Type B pancreatic cell (in vitro differentiated cells): ENCODE measurements around the gene PARD3. TPM values are rescaled to one million over a fixed set of nuclear protein-coding genes. Genes with fewer than 3 reads are reported as not detected.

Source experiments
- DNase-seq: peaks from one replicate; pipeline ENCODE4 v3.0.0; 2021; ENCODE audit warnings: mixed read lengths; ENCODE audit not compliant: unreplicated experiment; ENCODE audit errors: extremely low spot score
- H3K27ac Mint-ChIP-seq: 2 replicates; pipeline ENCODE4 v1.8.0; 2021; ENCODE audit warnings: mild to moderate bottlenecking, mixed read lengths
- H3K27me3 Mint-ChIP-seq: 2 replicates; pipeline ENCODE4 v1.8.0; 2021; ENCODE audit warnings: mixed read lengths
- H3K36me3 Mint-ChIP-seq: 2 replicates; pipeline ENCODE4 v1.8.0; 2021; ENCODE audit warnings: mixed read lengths
- H3K4me1 Mint-ChIP-seq: one replicate; pipeline ENCODE4 v1.8.0; 2021; ENCODE audit warnings: mixed read lengths; ENCODE audit not compliant: unreplicated experiment
- H3K4me3 Mint-ChIP-seq: 2 replicates; pipeline ENCODE4 v1.8.0; 2021; ENCODE audit warnings: mild to moderate bottlenecking, mixed read lengths
- H3K9me3 Mint-ChIP-seq: 2 replicates; pipeline ENCODE4 v1.8.0; 2021; ENCODE audit warnings: mixed read lengths
- CTCF ChIP-seq: fragments of 200-600 bp; sonication (generic); conservative IDR thresholded peaks from 2 replicates; pipeline ENCODE4 v1.5.0; 2021; ENCODE audit warnings: antibody characterized with exemption, mild to moderate bottlenecking
- total RNA-seq: library from RNA; stranded (reverse); gene quantifications from 2 replicates; pipeline ENCODE4 v1.2.1, GENCODE V29; 2021; ENCODE audit warnings: low replicate concordance

The PARD3 gene
- total RNA-seq, 1 donor from 2014 or later, result 52.3 TPM

DNA sequence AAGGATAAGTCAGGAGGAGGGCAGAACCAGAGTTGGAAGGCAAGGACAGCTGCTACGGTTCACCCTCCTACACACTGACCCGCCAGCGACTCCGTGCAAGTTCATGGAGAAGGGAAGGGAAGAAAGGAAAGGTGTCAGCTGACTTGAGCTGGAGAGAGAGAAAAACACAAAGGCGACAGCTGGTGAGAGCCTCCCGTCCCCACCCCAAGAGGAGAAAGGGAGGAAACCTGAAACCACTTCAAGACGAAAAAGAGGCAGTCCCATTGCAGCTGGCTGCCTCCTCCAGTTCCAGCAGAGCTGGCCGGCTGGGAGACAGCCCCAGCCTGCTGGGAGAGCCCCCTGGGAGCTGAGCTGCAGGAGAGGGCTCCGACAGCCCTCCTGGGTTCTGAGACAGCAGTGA, 75.2 kb downstream of the PARD3 start:
- H3K4me3 Mint-ChIP-seq, result peak overlapping the region; percentile 86
- DNase-seq, result no peak
- H3K36me3 Mint-ChIP-seq, result no peaks in the 10 kb centered on the region
- H3K4me1 Mint-ChIP-seq, result peaks cover 30% of the 10 kb centered on the region
- H3K9me3 Mint-ChIP-seq, result no peaks in the 10 kb centered on the region
- TF ChIP-seq CTCF, result no peak
- peak overlapping the region; percentile 88 for H3K27ac Mint-ChIP-seq
- no peaks in the 10 kb centered on the region for H3K27me3 Mint-ChIP-seq

GRCh38 chr10:34737772-34738169, 77.3 kb downstream of the PARD3 start:
- Mint-ChIP-seq H3K36me3 (no peaks in the 10 kb centered on the region), H3K9me3 (no peaks in the 10 kb centered on the region), H3K27ac (peak overlapping the region; percentile 33), H3K27me3 (no peaks in the 10 kb centered on the region), H3K4me1 (peaks cover 34% of the 10 kb centered on the region), H3K4me3 (no peak overlapping the region)
- no peak for DNase-seq
- no peak for TF ChIP-seq CTCF

DNA sequence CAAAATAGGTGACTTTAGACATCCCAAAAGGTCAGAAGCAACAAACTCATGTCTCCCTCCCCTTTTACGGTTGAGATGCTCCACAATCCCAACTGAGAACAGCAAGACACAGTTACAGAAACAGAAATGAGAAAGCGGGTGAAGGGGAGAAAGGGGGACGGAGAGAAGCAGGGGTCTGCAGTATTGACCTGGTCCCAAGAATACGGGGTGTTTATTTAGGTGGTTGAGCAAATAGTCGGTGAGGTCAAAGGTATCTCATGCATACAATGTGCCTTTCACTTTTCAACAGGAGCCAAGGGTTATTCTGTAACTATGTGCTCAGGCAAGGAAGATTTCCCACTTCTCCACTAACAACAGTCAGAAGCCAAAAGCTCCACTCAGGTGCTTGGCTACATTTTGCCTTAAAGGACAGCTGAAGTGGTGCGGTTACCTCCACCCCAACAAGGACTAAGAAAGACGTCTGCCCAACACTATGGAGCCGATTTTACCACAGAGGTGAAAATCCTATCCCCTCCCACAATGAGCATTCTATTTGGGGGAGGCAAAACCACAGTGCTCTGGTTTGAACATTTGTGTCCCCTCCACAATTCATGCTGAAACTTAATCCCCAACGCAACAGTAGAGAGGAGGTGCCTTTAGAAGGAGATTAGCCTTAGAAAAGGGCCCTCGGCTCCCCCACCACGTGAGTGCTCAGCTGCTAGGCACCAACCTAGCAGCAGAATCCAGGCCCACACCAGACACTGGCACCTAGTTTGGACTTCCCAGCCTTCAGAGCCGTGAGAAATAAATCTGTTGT, 77.9 kb downstream of the PARD3 start:
- TF ChIP-seq CTCF, result no peak
- no peak for DNase-seq
- Mint-ChIP-seq H3K4me1 (peaks cover 37% of the 10 kb centered on the region), H3K4me3 (peak overlapping the region; percentile 60), H3K36me3 (no peaks in the 10 kb centered on the region), H3K9me3 (no peaks in the 10 kb centered on the region), H3K27ac (peak overlapping the region; percentile 33), H3K27me3 (no peaks in the 10 kb centered on the region)

DNA sequence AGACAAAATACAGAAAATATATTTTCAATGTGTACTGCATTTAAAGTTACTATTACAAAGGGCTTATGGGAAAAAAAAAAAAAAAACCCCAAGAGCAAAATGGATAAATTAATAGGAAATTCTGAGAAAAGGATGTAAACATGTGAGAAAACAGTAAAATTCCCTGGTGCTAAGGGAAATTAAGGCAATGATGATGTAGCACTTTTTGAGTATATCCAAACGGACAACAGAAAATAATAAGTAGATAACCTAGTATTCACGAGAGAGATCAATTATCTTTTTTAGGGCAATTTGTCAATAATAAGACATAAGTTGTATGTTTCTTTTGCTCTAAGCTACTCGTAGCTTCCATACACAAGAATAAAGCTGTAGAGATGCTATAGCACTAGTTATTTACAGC, 80.2 kb downstream of the PARD3 start:
- H3K9me3 Mint-ChIP-seq, result no peaks in the 10 kb centered on the region
- no peak for TF ChIP-seq CTCF
- no peak overlapping the region for H3K27ac Mint-ChIP-seq
- H3K4me1 Mint-ChIP-seq, result peaks cover 37% of the 10 kb centered on the region
- H3K4me3 Mint-ChIP-seq, result no peak overlapping the region
- no peaks in the 10 kb centered on the region for H3K36me3 Mint-ChIP-seq
- H3K27me3 Mint-ChIP-seq, result no peaks in the 10 kb centered on the region
- DNase-seq, result no peak

GRCh38 chr10:34732926-34733325, 82.2 kb downstream of the PARD3 start:
- H3K27me3 Mint-ChIP-seq, result no peaks in the 10 kb centered on the region
- no peaks in the 10 kb centered on the region for H3K9me3 Mint-ChIP-seq
- H3K27ac Mint-ChIP-seq, result peak overlapping the region; percentile 57
- H3K36me3 Mint-ChIP-seq, result no peaks in the 10 kb centered on the region
- peak; percentile 58 for TF ChIP-seq CTCF
- no peak overlapping the region for H3K4me3 Mint-ChIP-seq
- no peak for DNase-seq
- H3K4me1 Mint-ChIP-seq, result peaks cover 42% of the 10 kb centered on the region
